Measurements from ENCODE around the gene IGFBP6.

IGFBP6 gene

GRCh38 chr12:53051881-53052412 lies 45.5 kb upstream of the IGFBP6 start:
- Histone ChIP-seq H3K36me3 (ENCODE audit: control insufficient read depth, low read length) (no peaks in the 10 kb centered on the region), H3F3A (ENCODE audit: control insufficient read depth, insufficient read depth) (0 out of 2 replicates have a peak, but pooled peaks cover 4% of the 10 kb centered on the region), H4K20me1 (ENCODE audit: control insufficient read depth, insufficient read depth, low read depth, low read length) (0 out of 2 replicates have a peak, but pooled peaks cover 3% of the 10 kb centered on the region), H3K4me2 (ENCODE audit: low read length) (no peak overlapping the region), H3K4me1 (ENCODE audit: control insufficient read depth, low read length) (peaks cover 22% of the 10 kb centered on the region), H3K27me3 (ENCODE audit: control insufficient read depth, low read length) (peaks cover 1% of the 10 kb centered on the region; the same call in 1 of the 2 replicates), H3K9me2 (replicated peaks; ENCODE audit: control insufficient read depth, low read length) (no peaks in the 10 kb centered on the region), H3K4me3 (ENCODE audit: low read length) (no peak overlapping the region), H3K27ac (ENCODE audit: low read depth, low read length) (no peak overlapping the region), H3K9me3 (ENCODE audit: control insufficient read depth, insufficient read depth, low read length) (no peaks in the 10 kb centered on the region), H3K79me2 (ENCODE audit: control insufficient read depth, low read length) (no peaks in the 10 kb centered on the region)
- no peak for TF ChIP-seq EZH2phosphoT487 (IDR thresholded peaks at IDR 0.05; ENCODE audit: borderline replicate concordance, low read length)
- no peak for TF ChIP-seq CTCF (IDR thresholded peaks at IDR 0.05; ENCODE audit: low read depth, low read length, poor library complexity, severe bottlenecking)

GRCh38 chr12:53052419-53053217 lies 44.8 kb upstream of the IGFBP6 start:
- Histone ChIP-seq H3K4me3 (ENCODE audit: low read length) (no peak overlapping the region), H3K9me3 (ENCODE audit: control insufficient read depth, insufficient read depth, low read length) (no peaks in the 10 kb centered on the region), H4K20me1 (ENCODE audit: control insufficient read depth, insufficient read depth, low read depth, low read length) (0 out of 2 replicates have a peak, but pooled peaks cover 3% of the 10 kb centered on the region), H3K79me2 (ENCODE audit: control insufficient read depth, low read length) (no peaks in the 10 kb centered on the region), H3F3A (ENCODE audit: control insufficient read depth, insufficient read depth) (0 out of 2 replicates have a peak, but pooled peaks cover 4% of the 10 kb centered on the region), H3K4me2 (ENCODE audit: low read length) (no peak overlapping the region), H3K36me3 (ENCODE audit: control insufficient read depth, low read length) (no peaks in the 10 kb centered on the region), H3K4me1 (ENCODE audit: control insufficient read depth, low read length) (peaks cover 20% of the 10 kb centered on the region), H3K27me3 (ENCODE audit: control insufficient read depth, low read length) (peaks cover 4% of the 10 kb centered on the region), H3K27ac (ENCODE audit: low read depth, low read length) (no peak overlapping the region), H3K9me2 (replicated peaks; ENCODE audit: control insufficient read depth, low read length) (no peaks in the 10 kb centered on the region)
- TF ChIP-seq CTCF (IDR thresholded peaks at IDR 0.05; ENCODE audit: low read depth, low read length, poor library complexity, severe bottlenecking): no peak
- TF ChIP-seq EZH2phosphoT487 (IDR thresholded peaks at IDR 0.05; ENCODE audit: borderline replicate concordance, low read length): no peak

- peaks cover 5% of the 10 kb centered on the region for H3K27me3 ChIP-seq (ENCODE audit: control insufficient read depth, low read length)
- 0 out of 2 replicates have a peak, but pooled peaks cover 4% of the 10 kb centered on the region for H3F3A ChIP-seq (ENCODE audit: control insufficient read depth, insufficient read depth)
- no peaks in the 10 kb centered on the region for H3K79me2 ChIP-seq (ENCODE audit: control insufficient read depth, low read length)
- no peaks in the 10 kb centered on the region for H3K9me3 ChIP-seq (ENCODE audit: control insufficient read depth, insufficient read depth, low read length)
- peak overlapping the region; percentile 89 for H3K4me3 ChIP-seq (ENCODE audit: low read length)
- peak overlapping the region; percentile 87 for H3K4me2 ChIP-seq (ENCODE audit: low read length)
- H4K20me1 ChIP-seq (ENCODE audit: control insufficient read depth, insufficient read depth, low read depth, low read length): 0 out of 2 replicates have a peak, but pooled peaks cover 3% of the 10 kb centered on the region
- H3K4me1 ChIP-seq (ENCODE audit: control insufficient read depth, low read length): peaks cover 12% of the 10 kb centered on the region
- H3K27ac ChIP-seq (ENCODE audit: low read depth, low read length): 0 out of 2 replicates have a peak overlapping the region, but pooled peaks have one; percentile 5
- peak; percentile 87 for TF ChIP-seq CTCF (IDR thresholded peaks at IDR 0.05; ENCODE audit: low read depth, low read length, poor library complexity, severe bottlenecking)
- no peak for TF ChIP-seq EZH2phosphoT487 (IDR thresholded peaks at IDR 0.05; ENCODE audit: borderline replicate concordance, low read length)
- no peaks in the 10 kb centered on the region for H3K9me2 ChIP-seq (replicated peaks; ENCODE audit: control insufficient read depth, low read length)
- no peaks in the 10 kb centered on the region for H3K36me3 ChIP-seq (ENCODE audit: control insufficient read depth, low read length)
Observed at GRCh38 chr12:53053218-53054111, 44.0 kb upstream of the IGFBP6 start.
